Left lung (tissue), 10 donors: ENCODE measurements around the gene TUSC2. TPM values are rescaled to one million over a fixed set of nuclear protein-coding genes. Genes with fewer than 3 reads are reported as not detected.

ENCODE experiments used
- ATAC-seq: fragments of 200-7000 bp; cut with Tn5 transposase; one replicate; pipeline ENCODE4 v1.9.1; 2020; ENCODE audit warnings: moderate library complexity
- DNase-seq, 4 donors: peaks; one replicate each; pipeline ENCODE4 v3.0.0-alpha.2; 2013 to 2020
- H3K27ac ChIP-seq, 2 donors: fragments of 200-600 bp; sonication (generic) in 1 of 2; one replicate each; pipeline versions ENCODE4 v1.5.0 to v1.8.0; 2020 to 2021
- H3K27me3 ChIP-seq, 2 donors: fragments of 200-600 bp; sonication (generic) in 1 of 2; one replicate each; pipeline versions ENCODE4 v1.5.0 to v1.8.0; 2020 to 2021
- H3K36me3 ChIP-seq, 2 donors: fragments of 200-600 bp; sonication (generic) in 1 of 2; one replicate each; pipeline versions ENCODE4 v1.5.0 to v1.8.0; 2020 to 2021
- H3K4me1 ChIP-seq, 2 donors: fragments of 200-600 bp; one replicate each; pipeline ENCODE4 v1.8.0; 2021
- H3K4me3 ChIP-seq, 2 donors: fragments of 200-600 bp; sonication (generic) in 1 of 2; one replicate each; pipeline versions ENCODE4 v1.5.0 to v1.8.0; 2020 to 2021; ENCODE audit warnings: mild to moderate bottlenecking in 1 of 2
- H3K9me3 ChIP-seq, 2 donors: fragments of 200-600 bp; sonication (generic) in 1 of 2; one replicate each; pipeline versions ENCODE4 v1.5.0 to v1.8.0; 2020 to 2021
- CTCF ChIP-seq, 2 donors: fragments of 200-600 bp; sonication (generic) in 1 of 2; IDR thresholded peaks; one replicate each; pipeline versions ENCODE4 v1.5.0 to v1.8.0; 2021; ENCODE audit warnings: antibody characterized with exemption in 2 of 2
- intact Hi-C, 2 donors: fragments of 100-400 bp; cut with DNase I; formaldehyde crosslinking; loops; one replicate each; pipeline versions ENCODE4 v1.11.2 to v1.14.2; 2022
- polyA plus RNA-seq, 6 donors: library from polyadenylated mRNA; unstranded; fragments of 120-200 nt; gene quantifications; one replicate each; pipeline ENCODE4 v1.2.1, GENCODE V29; 2013; ENCODE audit not compliant: insufficient read length in 6 of 6
- total RNA-seq, 2 donors: library from RNA; stranded (reverse); fragmentation: NEBNext Ultra II Directional; extraction: Animal tissue kit (Norgen Biotek cat#: 25700); gene quantifications; one replicate each; pipeline ENCODE4 v1.2.1, GENCODE V29; 2021
- donor health status: DM: no; HTN: yes; CAD: no.
- donor health status: DM: no; HTN: no; CAD: no.

TUSC2 gene
- total and polyA plus RNA-seq, 8 donors = 15.2 to 29.6 (median 18.8) TPM

DNA sequence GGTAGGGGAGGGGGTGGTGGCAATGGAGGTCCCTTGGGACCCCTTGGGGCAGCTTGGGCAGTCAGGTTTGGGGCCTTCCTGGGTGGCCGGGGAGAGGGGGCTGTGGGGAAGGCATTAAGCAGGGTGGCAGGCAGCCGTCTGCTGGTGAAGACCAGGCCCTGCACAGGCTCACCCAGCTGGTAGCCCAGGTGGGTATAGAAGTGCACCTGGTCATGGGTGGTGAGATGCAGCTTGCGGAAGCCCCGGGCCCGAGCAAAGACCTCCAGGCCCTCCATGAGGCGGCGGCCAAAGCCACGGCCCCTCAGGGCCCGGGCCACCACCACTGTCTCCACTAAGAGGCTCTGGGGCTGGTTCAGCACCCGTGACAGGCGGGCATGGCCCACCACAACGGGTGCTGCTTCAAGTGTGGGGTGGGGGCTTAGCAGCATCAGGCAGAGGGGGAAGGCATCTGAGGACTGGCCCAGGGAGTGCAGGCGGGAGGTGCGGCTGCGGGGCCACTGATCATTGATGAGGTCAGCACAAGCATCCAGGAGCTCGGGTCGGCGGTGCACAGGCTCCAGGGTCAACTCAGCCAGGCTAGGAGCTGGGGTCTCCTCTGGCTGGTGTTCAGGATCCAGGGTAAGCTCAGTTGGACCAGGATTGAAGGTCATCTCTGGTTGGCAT is 31.2 kb downstream of the TUSC2 start:
- H3K36me3 ChIP-seq = peaks cover 0 to 5% of the 10 kb centered on the region in 2 donors
- H3K4me1 ChIP-seq = peaks cover 34 to 49% of the 10 kb centered on the region in 2 donors
- DNase-seq (no peak), ATAC-seq (no peak)
- H3K27ac ChIP-seq = no peak overlapping the region
- H3K27me3 ChIP-seq = no peaks in the 10 kb centered on the region
- H3K9me3 ChIP-seq = no peaks in the 10 kb centered on the region
- no peak overlapping the region for H3K4me3 ChIP-seq
- intact Hi-C loops = no loop called here
- no peak for TF ChIP-seq CTCF (IDR thresholded peaks at IDR 0.05)

- Histone ChIP-seq H3K36me3 (peaks cover 0 to 5% of the 10 kb centered on the region in 2 donors), H3K27ac (no peak overlapping the region), H3K9me3 (no peaks in the 10 kb centered on the region), H3K27me3 (no peaks in the 10 kb centered on the region), H3K4me3 (no peak overlapping the region), H3K4me1 (peaks cover 34 to 48% of the 10 kb centered on the region in 2 donors)
- DNase-seq (no peak), ATAC-seq (no peak)
- TF ChIP-seq CTCF (IDR thresholded peaks at IDR 0.05) = no peak
- intact Hi-C loops = no loop called here
Observed at GRCh38 chr3:50295553-50296431, 32.2 kb downstream of the TUSC2 start.

DNA sequence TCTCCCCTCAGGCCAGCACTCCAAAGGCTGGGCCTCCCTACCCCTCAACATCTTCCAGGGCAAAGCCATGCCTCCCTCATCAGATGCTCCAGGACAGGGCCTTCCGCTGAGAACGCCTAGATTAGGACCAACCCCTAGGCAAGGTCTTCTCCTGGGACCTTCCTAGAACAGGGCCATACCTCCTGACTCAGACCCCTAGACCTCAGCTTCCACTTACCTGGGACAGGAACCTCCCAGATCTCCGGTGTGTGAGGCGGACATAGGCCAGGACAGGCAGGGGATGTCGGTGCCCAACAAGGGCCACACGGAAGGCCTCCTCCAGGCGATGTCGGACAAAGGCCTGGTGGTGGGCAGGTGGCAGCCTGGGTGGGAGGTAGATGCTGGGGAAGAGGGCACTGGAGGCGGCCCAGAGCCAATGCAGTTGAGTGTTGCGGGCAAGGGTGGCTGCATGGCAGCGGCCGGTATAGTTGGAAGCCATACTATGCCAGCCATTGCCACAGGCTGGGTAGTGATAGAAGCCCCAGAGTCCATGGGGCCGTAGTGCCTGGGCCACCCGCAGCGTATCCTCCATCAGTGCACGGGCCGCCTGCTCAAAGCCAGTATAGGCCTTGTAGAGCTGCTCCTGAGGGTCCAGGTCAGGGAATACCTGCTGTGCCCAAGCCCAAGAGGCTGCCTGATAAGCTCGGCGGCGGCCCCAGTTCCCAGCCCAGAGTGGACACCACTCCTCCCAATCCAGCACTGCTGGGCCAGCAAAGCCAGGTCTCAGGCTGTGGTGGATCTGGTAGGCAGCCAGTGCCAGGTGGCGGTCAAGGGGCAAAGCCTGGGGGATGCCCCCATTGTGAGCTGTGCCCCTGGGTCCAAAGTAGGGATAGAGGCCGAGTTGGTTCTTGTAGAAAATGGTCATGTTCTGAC is 33.3 kb downstream of the TUSC2 start:
- ATAC-seq (no peak), DNase-seq (no peak)
- no peak for TF ChIP-seq CTCF (IDR thresholded peaks at IDR 0.05)
- no peak overlapping the region for H3K27ac ChIP-seq
- H3K4me3 ChIP-seq = no peak overlapping the region
- no peaks in the 10 kb centered on the region for H3K27me3 ChIP-seq
- H3K9me3 ChIP-seq = no peaks in the 10 kb centered on the region
- H3K36me3 ChIP-seq = peaks cover 0 to 13% of the 10 kb centered on the region in 2 donors
- H3K4me1 ChIP-seq = peaks cover 23 to 37% of the 10 kb centered on the region in 2 donors
- intact Hi-C loops = no loop called here

DNA sequence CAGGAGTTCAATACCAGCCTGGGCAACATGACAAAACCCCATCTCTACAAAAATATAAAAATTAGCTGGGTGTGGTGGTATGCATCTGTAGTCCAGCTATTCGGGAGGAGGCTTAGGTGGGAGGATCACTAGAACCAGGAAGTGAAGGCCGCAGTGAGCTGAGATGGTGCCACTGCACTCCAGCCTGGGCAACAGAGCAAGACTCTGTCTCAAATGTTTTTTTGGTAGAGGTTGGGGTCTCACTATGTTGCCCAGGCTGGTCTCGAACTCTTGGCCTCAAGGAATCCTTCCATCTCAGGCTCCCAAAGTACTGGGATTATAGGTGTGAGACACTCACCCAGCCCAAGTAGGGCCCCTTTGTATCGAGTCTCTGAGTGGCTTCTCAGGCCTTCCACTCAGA is 33.9 kb downstream of the TUSC2 start:
- Histone ChIP-seq H3K36me3 (peaks cover 0 to 20% of the 10 kb centered on the region in 2 donors), H3K9me3 (no peaks in the 10 kb centered on the region), H3K4me3 (no peak overlapping the region), H3K27ac (no peak overlapping the region), H3K4me1 (peaks cover 22 to 36% of the 10 kb centered on the region in 2 donors), H3K27me3 (no peaks in the 10 kb centered on the region)
- DNase-seq (no peak), ATAC-seq (no peak)
- TF ChIP-seq CTCF (IDR thresholded peaks at IDR 0.05) = no peak
- intact Hi-C loops = no loop called here
